ENCODE measurements around the gene LKAAEAR1.

GRCh38 chr20:64111841-64112641 is 27.8 kb upstream of the LKAAEAR1 start:
- TF ChIP-seq, protein P1, sequence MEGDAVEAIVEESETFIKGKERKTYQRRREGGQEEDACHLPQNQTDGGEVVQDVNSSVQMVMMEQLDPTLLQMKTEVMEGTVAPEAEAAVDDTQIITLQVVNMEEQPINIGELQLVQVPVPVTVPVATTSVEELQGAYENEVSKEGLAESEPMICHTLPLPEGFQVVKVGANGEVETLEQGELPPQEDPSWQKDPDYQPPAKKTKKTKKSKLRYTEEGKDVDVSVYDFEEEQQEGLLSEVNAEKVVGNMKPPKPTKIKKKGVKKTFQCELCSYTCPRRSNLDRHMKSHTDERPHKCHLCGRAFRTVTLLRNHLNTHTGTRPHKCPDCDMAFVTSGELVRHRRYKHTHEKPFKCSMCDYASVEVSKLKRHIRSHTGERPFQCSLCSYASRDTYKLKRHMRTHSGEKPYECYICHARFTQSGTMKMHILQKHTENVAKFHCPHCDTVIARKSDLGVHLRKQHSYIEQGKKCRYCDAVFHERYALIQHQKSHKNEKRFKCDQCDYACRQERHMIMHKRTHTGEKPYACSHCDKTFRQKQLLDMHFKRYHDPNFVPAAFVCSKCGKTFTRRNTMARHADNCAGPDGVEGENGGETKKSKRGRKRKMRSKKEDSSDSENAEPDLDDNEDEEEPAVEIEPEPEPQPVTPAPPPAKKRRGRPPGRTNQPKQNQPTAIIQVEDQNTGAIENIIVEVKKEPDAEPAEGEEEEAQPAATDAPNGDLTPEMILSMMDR (IDR thresholded peaks at IDR 0.05): no peak
- no peak for TF ChIP-seq POLR2A (IDR thresholded peaks at IDR 0.05)
